Activated CD8-positive, alpha-beta T cell treated with anti-CD3 and anti-CD28 coated beads for 36 hours (primary cell): ENCODE measurements around the gene GPC6. TPM values are rescaled to one million over a fixed set of nuclear protein-coding genes. Genes with fewer than 3 reads are reported as not detected.

Experiments
- ATAC-seq: fragments of 200-7000 bp; cut with Tn5 transposase; one replicate; pipeline ENCODE4 v1.10.0; 2021; ENCODE audit warnings: mild to moderate bottlenecking, moderate library complexity
- CTCF ChIA-PET: fragments of 350-600 bp; sonication (Branson Sonifier 250); formaldehyde crosslinking; loops from one replicate; lab custom pipeline; 2021; ENCODE audit warnings: antibody characterized with exemption; lab: Charles Lee
- POLR2A ChIA-PET: fragments of 350-600 bp; sonication (Branson Sonifier 250); formaldehyde crosslinking; loops from one replicate; lab custom pipeline; 2021; ENCODE audit warnings: antibody characterized with exemption; lab: Charles Lee
- DNase-seq: peaks from one replicate; pipeline ENCODE4 v3.0.0-alpha.2; 2020
- H3K27ac Mint-ChIP-seq: one replicate; pipeline ENCODE4 v1.8.0; 2021; ENCODE audit warnings: mild to moderate bottlenecking, mixed read lengths
- H3K27me3 Mint-ChIP-seq: one replicate; pipeline ENCODE4 v1.8.0; 2021; ENCODE audit warnings: mixed read lengths
- H3K36me3 Mint-ChIP-seq: one replicate; pipeline ENCODE4 v1.8.0; 2021; ENCODE audit warnings: low read depth, mixed read lengths
- H3K4me1 Mint-ChIP-seq: one replicate; pipeline ENCODE4 v1.8.0; 2021; ENCODE audit warnings: low read depth, mixed read lengths
- H3K4me3 Mint-ChIP-seq: one replicate; pipeline ENCODE4 v1.8.0; 2021; ENCODE audit warnings: mild to moderate bottlenecking, moderate library complexity, mixed read lengths
- H3K9me3 Mint-ChIP-seq: one replicate; pipeline ENCODE4 v1.8.0; 2021; ENCODE audit warnings: mixed read lengths
- CTCF ChIP-seq: fragments of 200-600 bp; IDR thresholded peaks from one replicate; pipeline ENCODE4 v1.8.0; 2022; ENCODE audit warnings: antibody characterized with exemption, mild to moderate bottlenecking
- intact Hi-C: fragments of 100-400 bp; cut with micrococcal nuclease; formaldehyde crosslinking; loops from one replicate; pipeline ENCODE4 v1.10.0; 2022
- total RNA-seq, 2 experiments: library from RNA; stranded (reverse); gene quantifications; one replicate each; pipeline ENCODE4 v1.2.3, GENCODE V29; 2021

The GPC6 gene
- total RNA-seq, 2 experiments from 2014 or later, result not detected

GRCh38 chr13:93472296-93472695 lies 245.7 kb downstream of the GPC6 start:
- Mint-ChIP-seq H3K27me3 (no peaks in the 10 kb centered on the region), H3K9me3 (peaks cover 3% of the 10 kb centered on the region), H3K4me1 (no peaks in the 10 kb centered on the region), H3K36me3 (no peaks in the 10 kb centered on the region), H3K4me3 (no peak overlapping the region), H3K27ac (no peak overlapping the region)
- intact Hi-C loops, result no loop called here
- DNase-seq (no peak), ATAC-seq (no peak)
- POLR2A ChIA-PET, result no interaction called here
- no peak for TF ChIP-seq CTCF
- CTCF ChIA-PET, result no interaction called here

- Mint-ChIP-seq H3K27ac (no peak overlapping the region), H3K9me3 (peaks cover 3% of the 10 kb centered on the region), H3K4me3 (no peak overlapping the region), H3K4me1 (no peaks in the 10 kb centered on the region), H3K36me3 (no peaks in the 10 kb centered on the region), H3K27me3 (no peaks in the 10 kb centered on the region)
- ATAC-seq, result no peak
- no peak for DNase-seq
- no peak for TF ChIP-seq CTCF
- CTCF ChIA-PET, result no interaction called here
- POLR2A ChIA-PET, result no interaction called here
- intact Hi-C loops, result no loop called here
Observed at GRCh38 chr13:93472814-93473296, 246.2 kb downstream of the GPC6 start.

- TF ChIP-seq CTCF, result no peak
- no peak overlapping the region for H3K27ac Mint-ChIP-seq
- H3K4me1 Mint-ChIP-seq, result no peaks in the 10 kb centered on the region
- ChIA-PET POLR2A (no interaction called here), CTCF (no interaction called here)
- H3K4me3 Mint-ChIP-seq, result no peak overlapping the region
- DNase-seq (no peak), ATAC-seq (no peak)
- intact Hi-C loops, result no loop called here
- H3K27me3 Mint-ChIP-seq, result no peaks in the 10 kb centered on the region
- H3K9me3 Mint-ChIP-seq, result peaks cover 3% of the 10 kb centered on the region
- H3K36me3 Mint-ChIP-seq, result no peaks in the 10 kb centered on the region
Observed at GRCh38 chr13:93473441-93474270, 247.0 kb downstream of the GPC6 start.

- no peak overlapping the region for H3K4me3 Mint-ChIP-seq
- ATAC-seq (no peak), DNase-seq (no peak)
- H3K27me3 Mint-ChIP-seq, result no peaks in the 10 kb centered on the region
- H3K9me3 Mint-ChIP-seq, result no peaks in the 10 kb centered on the region
- H3K36me3 Mint-ChIP-seq, result no peaks in the 10 kb centered on the region
- TF ChIP-seq CTCF, result no peak
- intact Hi-C loops, result no loop called here
- CTCF ChIA-PET, result no interaction called here
- POLR2A ChIA-PET, result no interaction called here
- no peak overlapping the region for H3K27ac Mint-ChIP-seq
- H3K4me1 Mint-ChIP-seq, result no peaks in the 10 kb centered on the region
Observed at GRCh38 chr13:93476175-93476574, 249.6 kb downstream of the GPC6 start.

- CTCF ChIA-PET, result no interaction called here
- no peak overlapping the region for H3K27ac Mint-ChIP-seq
- no peak for DNase-seq
- no peaks in the 10 kb centered on the region for H3K9me3 Mint-ChIP-seq
- POLR2A ChIA-PET, result no interaction called here
- intact Hi-C loops, result no loop called here
- TF ChIP-seq CTCF, result no peak
- no peak overlapping the region for H3K4me3 Mint-ChIP-seq
- no peaks in the 10 kb centered on the region for H3K27me3 Mint-ChIP-seq
- no peaks in the 10 kb centered on the region for H3K36me3 Mint-ChIP-seq
- no peaks in the 10 kb centered on the region for H3K4me1 Mint-ChIP-seq
- ATAC-seq, result no peak
Observed at GRCh38 chr13:93477238-93477637, 250.6 kb downstream of the GPC6 start.
